HUES64 (cell line): ENCODE measurements around the gene ZNF792. TPM values are rescaled to one million over a fixed set of nuclear protein-coding genes. Genes with fewer than 3 reads are reported as not detected.
A peak's percentile ranks its signal among the peaks of the same experiment; 100 is the strongest.
"Not testable (repeated sequence)": the region's sequence is repeated elsewhere in the genome, so short reads cannot be mapped to it uniquely, and the experiment has no call there.

Experiments used
- H3K27ac ChIP-seq: 2 replicates; pipeline ENCODE4 v1.7.0; 2013; ENCODE audit warnings: low read depth, low read length, inconsistent platforms
- H3K27me3 ChIP-seq: 2 replicates; pipeline ENCODE4 v1.6.1; 2013; ENCODE audit warnings: mild to moderate bottlenecking, low read length; ENCODE audit not compliant: insufficient read depth
- H3K36me3 ChIP-seq: 2 replicates; pipeline ENCODE4 v1.6.1; 2013; ENCODE audit warnings: mild to moderate bottlenecking, low read length; ENCODE audit not compliant: insufficient read depth
- H3K4me1 ChIP-seq: 2 replicates; pipeline ENCODE4 v1.6.1; 2013; ENCODE audit warnings: mild to moderate bottlenecking, low read length, moderate library complexity; ENCODE audit not compliant: insufficient read depth
- H3K4me3 ChIP-seq: 2 replicates; pipeline ENCODE4 v1.5.1; 2013; ENCODE audit warnings: mild to moderate bottlenecking, low read length, moderate library complexity
- H3K9ac ChIP-seq: 2 replicates; pipeline ENCODE4 v1.6.1; 2013; ENCODE audit warnings: mild to moderate bottlenecking, low read depth, low read length
- H3K9me3 ChIP-seq: 2 replicates; pipeline ENCODE4 v1.6.1; 2013; ENCODE audit warnings: low read depth, low read length; ENCODE audit not compliant: insufficient read depth
- WGBS: fragments of 150-250, 120-280 bp; methylation state at CpG from one replicate; pipeline ENCODE4 v1.1.7; 2013; ENCODE audit warnings: missing lambda C conversion rate; 5-methylcytosine and 5-hydroxymethylcytosine counted together
- polyA plus RNA-seq, 2 experiments: library from polyadenylated mRNA; stranded (reverse); fragments of 50-300 nt; gene quantifications; one replicate each; pipeline ENCODE4 v1.2.3, GENCODE V29; 2013

The ZNF792 gene
- 3.5 TPM for polyA plus RNA-seq (2013, experiment 1 of 2)
- 3.7 TPM for polyA plus RNA-seq (2013, experiment 2 of 2)

- WGBS, result under 1% methylated on average over 78 of the region's 78 CpGs
- Histone ChIP-seq H3K36me3 (peaks cover 15% of the 10 kb centered on the region), H3K27me3 (peaks cover 12% of the 10 kb centered on the region), H3K9ac (peak within 1 kb of the TSS; percentile 59), H3K4me1 (no peaks in the 10 kb centered on the region), H3K9me3 (peaks cover 33% of the 10 kb centered on the region), H3K27ac (no peak within 1 kb of the TSS), H3K4me3 (peak within 1 kb of the TSS; percentile 69)
These were observed at the start of gene ZNF792 for GRCh38 chr19:34963573-34964406. TSS of gene ZNF792 (minus strand) at chr19:34964229. CDS start at chr19:34963662, 567 bp downstream.

GRCh38 chr19:35013041-35013819, 49.2 kb upstream of the ZNF792 start:
- Histone ChIP-seq H3K4me3 (no peak overlapping the region), H3K9ac (no peak overlapping the region), H3K36me3 (peaks cover 94% of the 10 kb centered on the region), H3K27ac (no peak overlapping the region), H3K27me3 (no peaks in the 10 kb centered on the region), H3K4me1 (no peaks in the 10 kb centered on the region), H3K9me3 (no peaks in the 10 kb centered on the region)
- 82% methylated on average over 32 of the region's 32 CpGs for WGBS

- Histone ChIP-seq H3K9ac (no peak overlapping the region), H3K4me3 (no peak overlapping the region), H3K36me3 (peaks cover 91% of the 10 kb centered on the region), H3K27ac (no peak overlapping the region), H3K27me3 (no peaks in the 10 kb centered on the region), H3K9me3 (no peaks in the 10 kb centered on the region), H3K4me1 (no peaks in the 10 kb centered on the region)
- 92% methylated on average over 18 of the region's 18 CpGs for WGBS
These were observed 48.0 kb upstream of the ZNF792 start for GRCh38 chr19:35011737-35012682.

DNA sequence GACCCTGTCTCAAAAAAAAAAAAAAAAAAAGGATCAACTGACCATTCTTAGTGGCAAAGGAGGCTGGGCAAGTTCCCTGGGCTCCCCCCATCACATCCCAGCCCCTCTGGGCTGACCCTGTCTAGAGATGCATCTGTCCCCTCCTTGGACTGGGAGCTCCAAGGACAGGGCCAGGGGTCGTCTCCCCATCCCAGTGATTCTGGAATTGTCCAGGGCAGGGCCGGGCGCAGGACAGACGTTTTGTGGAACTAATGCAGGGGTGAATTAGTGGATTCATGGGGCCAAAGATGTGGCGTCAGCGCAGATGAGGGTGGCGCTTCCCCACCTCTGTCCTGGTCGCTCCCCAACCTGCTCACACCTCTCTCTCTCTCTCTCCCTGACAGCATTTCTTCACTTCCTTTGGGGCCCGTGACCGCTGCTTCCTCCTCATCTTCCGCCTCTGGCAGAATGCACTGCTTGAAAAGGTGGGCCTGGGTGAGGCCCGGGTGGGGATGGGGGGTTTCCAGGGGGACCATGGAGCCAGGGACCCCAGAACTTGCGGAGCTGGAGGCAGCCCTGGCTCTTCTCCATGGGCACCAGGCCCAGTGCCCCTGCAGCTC, 47.2 kb upstream of the ZNF792 start:
- Histone ChIP-seq H3K9me3 (no peaks in the 10 kb centered on the region), H3K27ac (no peak overlapping the region), H3K4me3 (no peak overlapping the region), H3K27me3 (no peaks in the 10 kb centered on the region), H3K36me3 (peaks cover 91% of the 10 kb centered on the region), H3K9ac (no peak overlapping the region), H3K4me1 (no peaks in the 10 kb centered on the region)
- 91% methylated on average over 13 of the region's 13 CpGs for WGBS

- H3K36me3 ChIP-seq, result peaks cover 88% of the 10 kb centered on the region
- H3K27me3 ChIP-seq, result no peaks in the 10 kb centered on the region
- H3K27ac ChIP-seq, result no peak overlapping the region
- WGBS, result 95% methylated on average over 36 of the region's 36 CpGs
- no peak overlapping the region for H3K4me3 ChIP-seq
- 0 out of 2 replicates have a peak, but pooled peaks cover 1% of the 10 kb centered on the region for H3K4me1 ChIP-seq
- no peaks in the 10 kb centered on the region for H3K9me3 ChIP-seq
- H3K9ac ChIP-seq, result no peak overlapping the region
These were observed 45.7 kb upstream of the ZNF792 start for GRCh38 chr19:35009424-35010415.

DNA sequence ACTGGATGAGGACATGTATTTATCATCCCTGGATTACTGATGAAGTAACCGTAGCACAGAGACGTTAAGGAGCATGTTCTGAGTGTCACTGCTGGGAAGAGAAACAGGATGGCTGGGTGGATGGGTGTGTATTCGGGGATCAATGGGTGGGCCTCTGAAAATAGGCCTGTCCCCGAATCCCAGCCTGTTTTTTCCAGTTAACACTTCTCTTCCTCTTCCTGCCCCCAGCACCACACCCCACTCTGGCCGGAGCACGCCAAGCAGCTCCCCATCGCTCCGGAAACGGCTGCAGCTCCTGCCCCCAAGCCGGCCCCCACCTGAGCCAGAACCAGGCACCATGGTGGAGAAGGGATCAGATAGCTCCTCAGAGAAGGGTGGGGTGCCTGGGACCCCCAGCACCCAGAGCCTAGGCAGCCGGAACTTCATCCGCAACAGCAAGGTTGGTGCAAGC, 44.9 kb upstream of the ZNF792 start:
- Histone ChIP-seq H3K9ac (no peak overlapping the region), H3K27ac (no peak overlapping the region), H3K27me3 (no peaks in the 10 kb centered on the region), H3K4me1 (peaks cover 5% of the 10 kb centered on the region; the same call in 1 of the 2 replicates), H3K36me3 (peaks cover 88% of the 10 kb centered on the region), H3K9me3 (no peaks in the 10 kb centered on the region), H3K4me3 (no peak overlapping the region)
- 96% methylated on average over 12 of the region's 12 CpGs for WGBS

DNA sequence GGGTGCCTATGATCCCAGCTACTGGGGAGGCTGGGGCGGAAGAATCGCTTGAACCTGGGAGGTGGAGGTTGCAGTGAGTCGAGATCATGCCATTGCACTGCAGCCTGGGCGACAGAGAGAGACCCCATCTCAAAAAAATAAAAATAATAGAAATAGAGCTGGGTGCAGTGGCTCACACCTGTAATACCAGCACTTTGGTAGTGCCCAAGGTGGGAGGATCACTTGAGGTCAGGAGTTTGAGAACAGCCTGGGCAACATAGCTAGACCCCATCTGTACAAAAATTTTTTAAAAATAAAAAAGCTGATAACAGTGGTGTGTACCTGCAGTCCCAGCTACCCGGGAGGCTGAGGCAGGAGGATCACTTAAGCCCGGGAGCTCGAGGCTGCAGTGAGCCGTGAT, 43.4 kb upstream of the ZNF792 start:
- peaks cover 17% of the 10 kb centered on the region for H3K4me1 ChIP-seq
- not testable (repeated sequence) for H3K9me3 ChIP-seq, H3K4me3 ChIP-seq, H3K27me3 ChIP-seq, H3K9ac ChIP-seq, H3K27ac ChIP-seq
- WGBS, result 93% methylated on average over 7 of the region's 8 CpGs
- H3K36me3 ChIP-seq, result peaks cover 84% of the 10 kb centered on the region

GRCh38 chr19:35006999-35007365, 43.0 kb upstream of the ZNF792 start:
- Histone ChIP-seq H3K36me3 (peaks cover 82% of the 10 kb centered on the region), H3K27ac (no peak overlapping the region), H3K27me3 (no peaks in the 10 kb centered on the region), H3K4me1 (peaks cover 18% of the 10 kb centered on the region), H3K9me3 (no peaks in the 10 kb centered on the region), H3K9ac (no peak overlapping the region), H3K4me3 (no peak overlapping the region)
- WGBS, result 97% methylated on average over 5 of the region's 5 CpGs

- Histone ChIP-seq H3K9me3 (no peaks in the 10 kb centered on the region), H3K4me3 (no peak overlapping the region), H3K36me3 (peaks cover 80% of the 10 kb centered on the region), H3K27ac (no peak overlapping the region), H3K27me3 (no peaks in the 10 kb centered on the region), H3K4me1 (peaks cover 21% of the 10 kb centered on the region), H3K9ac (no peak overlapping the region)
- WGBS, result 93% methylated on average over 15 of the region's 15 CpGs
These were observed 42.4 kb upstream of the ZNF792 start for GRCh38 chr19:35006342-35006998.
